Left ventricle myocardium inferior (tissue), 1 donor: Measurements from ENCODE around the gene IGF1R. TPM values are rescaled to one million over a fixed set of nuclear protein-coding genes. Genes with fewer than 3 reads are reported as not detected.
A peak's percentile ranks its signal among the peaks of the same experiment; 100 is the strongest.

Source experiments
- DNase-seq: peaks from one replicate; pipeline ENCODE4 v3.0.0-alpha.2; 2020
- H3K27ac ChIP-seq: fragments of 200-600 bp; replicated peaks from 2 replicates; pipeline ENCODE4 v1.8.0; 2021
- H3K27me3 ChIP-seq: fragments of 200-600 bp; 2 replicates; pipeline ENCODE4 v1.8.0; 2021; ENCODE audit warnings: low read depth
- H3K36me3 ChIP-seq: fragments of 200-600 bp; 2 replicates; pipeline ENCODE4 v1.8.0; 2021
- H3K4me1 ChIP-seq: fragments of 200-600 bp; 2 replicates; pipeline ENCODE4 v1.8.0; 2021
- H3K4me3 ChIP-seq: fragments of 200-600 bp; 2 replicates; pipeline ENCODE4 v1.8.0; 2021; ENCODE audit warnings: mild to moderate bottlenecking, moderate library complexity
- H3K9me3 ChIP-seq: fragments of 200-600 bp; replicated peaks from 2 replicates; pipeline ENCODE4 v1.8.0; 2021
- CTCF ChIP-seq: fragments of 200-600 bp; IDR thresholded peaks from 2 replicates; pipeline ENCODE4 v1.8.0; 2021; ENCODE audit warnings: antibody characterized with exemption, mild to moderate bottlenecking, borderline replicate concordance
- intact Hi-C: fragments of 100-400 bp; cut with micrococcal nuclease; formaldehyde crosslinking; loops from one replicate; pipeline ENCODE4 v1.11.0; 2022
- total RNA-seq: library from RNA; stranded (reverse); fragmentation: NEBNext Ultra II Directional; extraction: Animal tissue kit (Norgen Biotek cat#: 25700); gene quantifications from one replicate; pipeline ENCODE4 v1.2.1, GENCODE V29; 2021
- donor health status: DM: no; HTN: yes; CAD: no; lungs with severe emphysema.

Gene IGF1R
- total RNA-seq, 1 donor from 2014 or later: 37.2 TPM

GRCh38 chr15:98715401-98715800, 67.1 kb downstream of the IGF1R start:
- intact Hi-C loops: no loop called here
- Histone ChIP-seq H3K9me3 (peaks cover 8% of the 10 kb centered on the region), H3K36me3 (peaks cover 14% of the 10 kb centered on the region), H3K27me3 (no peaks in the 10 kb centered on the region), H3K4me1 (peaks cover 83% of the 10 kb centered on the region), H3K27ac (peak overlapping the region; percentile 90), H3K4me3 (no peak overlapping the region)
- no peak for TF ChIP-seq CTCF
- DNase-seq: no peak

DNA sequence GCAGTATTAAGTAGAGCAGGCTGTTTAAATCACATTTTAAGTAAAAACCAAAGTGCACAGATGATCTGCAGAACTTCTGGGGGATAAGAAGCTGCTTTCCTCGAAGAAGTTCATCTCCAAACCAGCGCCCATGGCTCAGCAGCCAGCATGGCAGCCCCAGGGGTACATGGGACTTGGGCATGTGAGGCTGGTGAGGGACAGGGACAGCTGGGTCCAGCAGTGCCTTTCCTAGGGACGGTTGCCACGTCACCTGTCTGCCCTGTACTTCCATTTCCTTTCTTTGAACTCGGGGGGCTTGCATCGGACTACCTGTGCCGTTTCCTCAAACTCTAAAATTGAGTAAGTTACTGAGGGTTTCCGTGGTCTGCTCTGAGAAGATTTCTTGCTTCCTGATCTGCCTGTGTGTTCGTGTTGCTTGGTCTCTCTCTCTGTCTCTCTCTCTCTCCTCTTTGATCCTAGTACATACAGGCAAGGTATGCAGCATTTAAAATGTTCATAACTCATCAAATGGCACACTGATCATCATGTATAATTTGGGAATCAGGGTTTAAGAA, 67.6 kb downstream of the IGF1R start:
- TF ChIP-seq CTCF: no peak
- H3K27me3 ChIP-seq: no peaks in the 10 kb centered on the region
- H3K9me3 ChIP-seq: peaks cover 8% of the 10 kb centered on the region
- no peak overlapping the region for H3K4me3 ChIP-seq
- H3K4me1 ChIP-seq: peaks cover 89% of the 10 kb centered on the region
- DNase-seq: no peak
- peak overlapping the region; percentile 90 for H3K27ac ChIP-seq
- intact Hi-C loops: no loop called here
- H3K36me3 ChIP-seq: peaks cover 11% of the 10 kb centered on the region

DNA sequence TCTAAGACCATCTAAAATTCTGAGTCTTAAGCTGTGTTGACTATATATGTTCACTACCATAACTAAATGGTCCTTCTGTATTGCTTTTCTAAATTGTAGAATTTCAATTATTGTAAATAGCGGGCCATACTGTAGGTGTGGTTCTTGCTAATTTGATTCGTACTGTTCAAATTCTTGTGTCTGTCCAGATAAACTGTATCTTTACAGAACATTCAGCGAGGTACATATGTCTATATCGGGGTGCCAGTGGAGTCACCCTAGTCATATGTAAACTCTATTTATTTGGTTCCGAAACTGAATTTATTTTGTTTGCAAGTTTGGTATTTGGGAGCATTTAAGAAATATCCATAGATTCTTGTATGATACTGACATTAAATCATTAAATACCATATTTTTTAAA, 69.0 kb downstream of the IGF1R start:
- Histone ChIP-seq H3K36me3 (no peaks in the 10 kb centered on the region), H3K4me1 (peaks cover 100% of the 10 kb centered on the region), H3K4me3 (no peak overlapping the region), H3K27ac (peak overlapping the region; percentile 90), H3K9me3 (no peaks in the 10 kb centered on the region), H3K27me3 (no peaks in the 10 kb centered on the region)
- DNase-seq: no peak
- intact Hi-C loops: no loop called here
- no peak for TF ChIP-seq CTCF

DNA sequence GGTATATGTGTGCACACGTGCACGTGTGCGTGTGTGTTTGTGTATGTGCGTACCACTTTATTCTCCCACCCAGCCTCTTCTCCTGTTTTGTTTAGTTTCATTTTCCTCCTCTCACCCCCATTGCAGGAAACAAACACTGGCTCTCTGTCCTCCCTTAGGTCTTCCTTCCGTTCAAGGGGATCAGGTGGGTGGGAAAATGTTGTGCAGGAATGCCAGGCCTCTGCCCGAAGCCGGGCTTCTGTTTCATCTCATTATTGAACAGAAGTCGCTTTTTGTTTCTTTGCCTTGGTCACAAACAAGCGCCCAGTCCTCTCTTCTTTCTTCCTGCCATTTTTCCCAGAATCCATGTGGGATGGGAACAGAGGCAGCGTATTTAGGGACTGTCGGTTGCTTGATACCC, 69.6 kb downstream of the IGF1R start:
- H3K27ac ChIP-seq: peak overlapping the region; percentile 90
- no peaks in the 10 kb centered on the region for H3K36me3 ChIP-seq
- intact Hi-C loops: no loop called here
- H3K4me1 ChIP-seq: peaks cover 100% of the 10 kb centered on the region
- H3K9me3 ChIP-seq: no peaks in the 10 kb centered on the region
- no peak for DNase-seq
- no peaks in the 10 kb centered on the region for H3K27me3 ChIP-seq
- no peak for TF ChIP-seq CTCF
- H3K4me3 ChIP-seq: no peak overlapping the region

DNA sequence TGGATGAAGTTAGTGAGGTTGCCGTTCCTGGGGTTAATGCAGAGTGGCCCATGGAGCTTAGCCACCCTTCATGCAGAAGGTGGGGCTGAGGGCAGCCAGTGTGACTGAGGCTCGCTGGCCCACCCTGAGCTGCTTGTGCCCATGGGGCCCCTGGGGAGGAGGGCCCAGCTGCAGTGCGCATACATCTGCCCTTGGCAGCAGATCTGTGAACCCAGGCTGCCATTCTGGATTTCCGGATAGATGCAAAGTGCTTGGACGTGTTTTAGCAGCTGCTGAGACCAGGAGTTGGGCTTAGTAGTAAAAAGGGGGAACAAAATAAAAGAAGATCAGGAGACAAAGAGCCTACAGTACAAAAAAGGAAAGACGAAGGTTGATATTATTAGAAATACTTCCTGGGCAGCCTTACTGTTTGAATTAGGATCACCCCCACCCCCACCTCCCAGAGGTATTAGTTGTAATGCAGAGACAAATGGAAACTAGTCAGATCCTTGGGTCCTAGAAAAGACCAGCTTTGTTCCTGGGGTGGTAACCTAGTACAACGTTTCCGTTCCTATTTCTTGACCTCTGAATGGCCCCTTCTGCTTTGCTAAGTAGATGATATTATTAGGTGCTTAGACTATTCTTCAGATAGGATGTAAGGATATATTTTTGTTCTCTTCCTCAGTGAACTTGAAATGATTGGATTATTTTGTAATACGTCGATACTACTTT, 70.2 kb downstream of the IGF1R start:
- Histone ChIP-seq H3K27ac (peak overlapping the region; percentile 90), H3K9me3 (no peaks in the 10 kb centered on the region), H3K4me3 (peak overlapping the region; percentile 27), H3K27me3 (no peaks in the 10 kb centered on the region), H3K36me3 (no peaks in the 10 kb centered on the region), H3K4me1 (peaks cover 100% of the 10 kb centered on the region)
- intact Hi-C loops: no loop called here
- TF ChIP-seq CTCF: no peak
- DNase-seq: no peak
